B cell (primary cell): ENCODE results near the gene BMF.

Experiments used
- EZH2 ChIP-seq: IDR thresholded peaks from 2 replicates; pipeline ENCODE4 v1.6.1; 2012; ENCODE audit warnings: borderline replicate concordance, low read depth, mild to moderate bottlenecking, moderate library complexity, low read length; ENCODE audit not compliant: insufficient read depth, poor library complexity, severe bottlenecking
- TF ChIP-seq, protein P1 (sequence below): fragments of 200-600 bp; IDR thresholded peaks from one replicate; pipeline ENCODE4 v1.8.0; 2022; ENCODE audit warnings: antibody characterized with exemption, mild to moderate bottlenecking

GRCh38 chr15:40092979-40093869 is 15.5 kb downstream of the BMF start:
- TF ChIP-seq, protein P1, sequence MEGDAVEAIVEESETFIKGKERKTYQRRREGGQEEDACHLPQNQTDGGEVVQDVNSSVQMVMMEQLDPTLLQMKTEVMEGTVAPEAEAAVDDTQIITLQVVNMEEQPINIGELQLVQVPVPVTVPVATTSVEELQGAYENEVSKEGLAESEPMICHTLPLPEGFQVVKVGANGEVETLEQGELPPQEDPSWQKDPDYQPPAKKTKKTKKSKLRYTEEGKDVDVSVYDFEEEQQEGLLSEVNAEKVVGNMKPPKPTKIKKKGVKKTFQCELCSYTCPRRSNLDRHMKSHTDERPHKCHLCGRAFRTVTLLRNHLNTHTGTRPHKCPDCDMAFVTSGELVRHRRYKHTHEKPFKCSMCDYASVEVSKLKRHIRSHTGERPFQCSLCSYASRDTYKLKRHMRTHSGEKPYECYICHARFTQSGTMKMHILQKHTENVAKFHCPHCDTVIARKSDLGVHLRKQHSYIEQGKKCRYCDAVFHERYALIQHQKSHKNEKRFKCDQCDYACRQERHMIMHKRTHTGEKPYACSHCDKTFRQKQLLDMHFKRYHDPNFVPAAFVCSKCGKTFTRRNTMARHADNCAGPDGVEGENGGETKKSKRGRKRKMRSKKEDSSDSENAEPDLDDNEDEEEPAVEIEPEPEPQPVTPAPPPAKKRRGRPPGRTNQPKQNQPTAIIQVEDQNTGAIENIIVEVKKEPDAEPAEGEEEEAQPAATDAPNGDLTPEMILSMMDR = no peak
- no peak for TF ChIP-seq EZH2
